HepG2 (cell line): ENCODE data around the gene XRCC1. TPM values are rescaled to one million over a fixed set of nuclear protein-coding genes. Genes with fewer than 3 reads are reported as not detected.
A peak's percentile ranks its signal among the peaks of the same experiment; 100 is the strongest.

Experiments used
- BATF2 ChIP-seq: sonication (generic); formaldehyde crosslinking; IDR thresholded peaks from 2 replicates; pipeline ENCODE4 v1.8.0; 2022; ENCODE audit warnings: mild to moderate bottlenecking, missing genetic modification reagents, moderate library complexity
- DR1 ChIP-seq: sonication (generic); formaldehyde crosslinking; IDR thresholded peaks from 2 replicates; pipeline ENCODE4 v1.8.0; 2021; ENCODE audit warnings: mild to moderate bottlenecking, missing genetic modification reagents, inconsistent platforms
- E2F2 ChIP-seq: sonication (generic); formaldehyde crosslinking; IDR thresholded peaks from 2 replicates; pipeline ENCODE4 v1.4.0; 2020; ENCODE audit warnings: missing genetic modification reagents, borderline replicate concordance
- ETV5 ChIP-seq: IDR thresholded peaks from 2 replicates; pipeline ENCODE4 v1.6.1; 2018; ENCODE audit warnings: missing biosample characterization, missing genetic modification reagents, inconsistent platforms, borderline replicate concordance
- HNF4A ChIP-seq: sonication (generic); formaldehyde crosslinking; IDR thresholded peaks from 2 replicates; pipeline ENCODE4 v1.4.0; 2020; ENCODE audit warnings: missing genetic modification reagents
- HNRNPLL ChIP-seq: fragments of 200-400 bp; formaldehyde crosslinking; IDR thresholded peaks from 2 replicates; pipeline ENCODE4 v1.6.1; 2017; ENCODE audit warnings: mild to moderate bottlenecking, low read depth, low read length; ENCODE audit not compliant: poor library complexity, severe bottlenecking
- KLF9 ChIP-seq: IDR thresholded peaks from 2 replicates; pipeline ENCODE4 v1.6.1; 2016; ENCODE audit warnings: low read depth
- MEF2D ChIP-seq: sonication (generic); formaldehyde crosslinking; IDR thresholded peaks from 2 replicates; pipeline ENCODE4 v1.5.1; 2020; ENCODE audit warnings: mild to moderate bottlenecking, missing genetic modification reagents
- PHF21A ChIP-seq: sonication (generic); formaldehyde crosslinking; IDR thresholded peaks from 2 replicates; pipeline ENCODE4 v1.5.0; 2020; ENCODE audit warnings: mild to moderate bottlenecking, missing genetic modification reagents
- PRDM4 ChIP-seq: sonication (generic); formaldehyde crosslinking; IDR thresholded peaks from 2 replicates; pipeline ENCODE4 v1.9.0; 2021; ENCODE audit warnings: missing genetic modification reagents, borderline replicate concordance
- TRAFD1 ChIP-seq: sonication (generic); formaldehyde crosslinking; IDR thresholded peaks from 2 replicates; pipeline ENCODE4 v1.5.1; 2020; ENCODE audit warnings: missing genetic modification reagents, mild to moderate bottlenecking, borderline replicate concordance
- ZMYM4 ChIP-seq: sonication (generic); formaldehyde crosslinking; IDR thresholded peaks from 2 replicates; pipeline ENCODE4 v1.8.1; 2023; ENCODE audit warnings: mild to moderate bottlenecking, missing genetic modification reagents
- ZNF101 ChIP-seq: sonication (generic); formaldehyde crosslinking; IDR thresholded peaks from 2 replicates; pipeline ENCODE4 v1.4.0; 2020; ENCODE audit warnings: mild to moderate bottlenecking, low read depth, missing genetic modification reagents, borderline replicate concordance
- ZNF264 ChIP-seq: sonication (generic); formaldehyde crosslinking; IDR thresholded peaks from 2 replicates; pipeline ENCODE4 v1.4.0; 2020; ENCODE audit warnings: missing genetic modification reagents
- ZNF501 ChIP-seq: sonication (generic); formaldehyde crosslinking; IDR thresholded peaks from 2 replicates; pipeline ENCODE4 v1.5.1; 2020; ENCODE audit warnings: mild to moderate bottlenecking, moderate library complexity, missing genetic modification reagents
- ZNF569 ChIP-seq: sonication (generic); formaldehyde crosslinking; IDR thresholded peaks from 2 replicates; pipeline ENCODE4 v1.5.0; 2020; ENCODE audit warnings: mild to moderate bottlenecking, missing genetic modification reagents, moderate library complexity, borderline replicate concordance
- ZNF703 ChIP-seq: sonication (generic); formaldehyde crosslinking; IDR thresholded peaks from 2 replicates; pipeline ENCODE4 v1.5.1; 2020; ENCODE audit warnings: missing genetic modification reagents, mild to moderate bottlenecking, moderate library complexity, borderline replicate concordance
- ZNF710 ChIP-seq: sonication (generic); formaldehyde crosslinking; IDR thresholded peaks from 2 replicates; pipeline ENCODE4 v1.5.0; 2020; ENCODE audit warnings: mild to moderate bottlenecking, missing genetic modification reagents, borderline replicate concordance
- ZNF747 ChIP-seq: sonication (generic); formaldehyde crosslinking; IDR thresholded peaks from 2 replicates; pipeline ENCODE4 v1.8.1; 2023; ENCODE audit warnings: missing genetic modification reagents, mild to moderate bottlenecking, borderline replicate concordance
- ZNF75D ChIP-seq: sonication (generic); formaldehyde crosslinking; IDR thresholded peaks from 2 replicates; pipeline ENCODE4 v1.8.1; 2023; ENCODE audit warnings: missing genetic modification reagents, mild to moderate bottlenecking, borderline replicate concordance
- polyA plus RNA-seq, 8 experiments: library from polyadenylated mRNA; depleted of rRNA in 3 of 8; stranded (reverse) in 7 of 8; unstranded in 1 of 8; fragments of >200 nt; fragmentation: Illumina TruSeq in 4 of 8; extraction: Trizol in 4 of 8; gene quantifications; 2 replicates each; pipeline versions ENCODE4 v1.2.1 to v1.2.3, GENCODE V29; 2011 to 2016; ENCODE audit warnings: low read depth in 4 of 8, missing spikeins in 1 of 8, mixed read lengths in 1 of 8; ENCODE audit not compliant: insufficient read depth in 1 of 8
- total RNA-seq, 5 experiments: library from RNA; depleted of rRNA; stranded (reverse); fragments of >200 nt; fragmentation: Illumina TruSeq; extraction: Trizol; gene quantifications; 2 replicates each; pipeline ENCODE4 v1.2.3, GENCODE V29; 2016; ENCODE audit warnings: low read depth in 1 of 5

Gene XRCC1
- total and polyA plus RNA-seq, 2 of the 13 experiments (the other 11 are each of a cell fraction or from before 2014, with no cell fraction given): 24.7 to 26.3 TPM

GRCh38 chr19:43499042-43499441, 76.3 kb downstream of the XRCC1 start (continued):
- TF ChIP-seq ZNF569 (CRISPR knock-in tag): no peak
- TF ChIP-seq ZNF747: 0 out of 2 replicates have a peak, but pooled peaks have one; percentile 47
- peak; percentile 99 for TF ChIP-seq HNF4A (CRISPR knock-in tag)
- no peak for TF ChIP-seq E2F2
- TF ChIP-seq TRAFD1 (CRISPR knock-in tag): no peak
- no peak for TF ChIP-seq ZNF703 (CRISPR knock-in tag)
- peak; percentile 28; the same call in 1 of the 2 replicates for TF ChIP-seq ZNF501 (CRISPR knock-in tag)
- peak; percentile 67; the same call in 1 of the 2 replicates for TF ChIP-seq MEF2D (CRISPR knock-in tag)
- no peak for TF ChIP-seq ZNF264 (CRISPR knock-in tag)
- TF ChIP-seq PHF21A (CRISPR knock-in tag): peak; percentile 46; the same call in 1 of the 2 replicates
- TF ChIP-seq HNRNPLL: no peak
- TF ChIP-seq ZNF710 (CRISPR knock-in tag): peak; percentile 59; the same call in 1 of the 2 replicates
- no peak for TF ChIP-seq ZNF75D
- TF ChIP-seq ZNF101: no peak
- no peak for TF ChIP-seq DR1
- peak; percentile 23; the same call in 1 of the 2 replicates for TF ChIP-seq ETV5 (CRISPR knock-in tag)
- TF ChIP-seq KLF9 (CRISPR knock-in tag): no peak
- no peak for TF ChIP-seq BATF2
- TF ChIP-seq ZMYM4 (CRISPR knock-in tag): peak; percentile 62; the same call in 1 of the 2 replicates
- no peak for TF ChIP-seq PRDM4 (CRISPR knock-in tag)
